A673 (cell line): ENCODE results near the gene JRKL. TPM values are rescaled to one million over a fixed set of nuclear protein-coding genes. Genes with fewer than 3 reads are reported as not detected.
"Not testable (repeated sequence)": the region's sequence is repeated elsewhere in the genome, so short reads cannot be mapped to it uniquely, and the experiment has no call there.

ENCODE experiments used
- BruUV-seq: library from RNA; stranded (reverse); fragments of 400-500 nt; replicated peaks from 2 replicates; lab custom pipeline; 2021; lab: Mats Ljungman, UMichigan
- CTCF ChIA-PET: fragments of 300-600 bp; sonication (Branson Sonifier 250); formaldehyde crosslinking; loops from one replicate; lab custom pipeline; 2022; ENCODE audit warnings: antibody characterized with exemption; lab: Charles Lee
- POLR2A ChIA-PET: fragments of 300-600 bp; sonication (Branson Sonifier 250); formaldehyde crosslinking; loops from one replicate; lab custom pipeline; 2022; ENCODE audit warnings: antibody characterized with exemption; ENCODE audit not compliant: low non-redundant PET; lab: Charles Lee
- DNase-seq: peaks from one replicate; pipeline ENCODE4 v3.0.0-alpha.2; 2015; ENCODE audit warnings: low spot score
- H3K27ac ChIP-seq: fragments of 200-600 bp; sonication (generic); 2 replicates; pipeline ENCODE4 v1.5.1; 2016; ENCODE audit warnings: mixed run types, low read depth, mild to moderate bottlenecking, mixed read lengths, antibody characterized with exemption, low read length; ENCODE audit not compliant: poor library complexity, severe bottlenecking
- H3K27me3 ChIP-seq: fragments of 200-600 bp; sonication (generic); replicated peaks from 2 replicates; pipeline ENCODE4 v1.6.1; 2017; ENCODE audit warnings: mixed run types, low read depth, mild to moderate bottlenecking, mixed read lengths, antibody characterized with exemption, low read length; ENCODE audit not compliant: insufficient read depth, poor library complexity
- H3K36me3 ChIP-seq: fragments of 200-600 bp; sonication (generic); 2 replicates; pipeline ENCODE4 v1.6.1; 2016; ENCODE audit warnings: mixed run types, mild to moderate bottlenecking, mixed read lengths, antibody characterized with exemption, low read length; ENCODE audit not compliant: insufficient read depth, poor library complexity, severe bottlenecking
- H3K4me1 ChIP-seq: fragments of 200-600 bp; sonication (generic); 2 replicates; pipeline ENCODE4 v1.6.1; 2017; ENCODE audit warnings: mixed run types, mild to moderate bottlenecking, mixed read lengths, antibody characterized with exemption, low read length; ENCODE audit not compliant: insufficient read depth, poor library complexity, severe bottlenecking
- H3K4me3 ChIP-seq: fragments of 200-600 bp; sonication (generic); 2 replicates; pipeline ENCODE4 v1.5.1; 2016; ENCODE audit warnings: low read depth, mixed run types, mild to moderate bottlenecking, mixed read lengths, low read length; ENCODE audit not compliant: poor library complexity, severe bottlenecking
- H3K9me3 ChIP-seq: fragments of 200-600 bp; sonication (generic); 2 replicates; pipeline ENCODE4 v1.6.1; 2016; ENCODE audit warnings: mixed run types, low read depth, mild to moderate bottlenecking, mixed read lengths, antibody characterized with exemption, low read length; ENCODE audit not compliant: poor library complexity, severe bottlenecking
- CTCF ChIP-seq: fragments of 300-800, 200-600 bp; sonication (generic); conservative IDR thresholded peaks from 2 replicates; pipeline ENCODE4 v1.5.1; 2017; ENCODE audit warnings: low read depth, mild to moderate bottlenecking, antibody characterized with exemption, low read length, moderate library complexity, mixed read lengths
- EZH2 ChIP-seq: fragments of 200-600 bp; sonication (generic); IDR thresholded peaks from 2 replicates; pipeline ENCODE4 v1.6.1; 2017; ENCODE audit warnings: borderline replicate concordance, low read depth, mild to moderate bottlenecking, mixed read lengths, antibody characterized with exemption, low read length; ENCODE audit not compliant: poor library complexity, severe bottlenecking
- intact Hi-C: fragments of 100-400 bp; cut with micrococcal nuclease; formaldehyde crosslinking; loops from one replicate; pipeline ENCODE4 v1.10.0; 2022; ENCODE audit not compliant: unreplicated experiment
- microRNA-seq: library from miRNA; unstranded; fragments of <30 nt; microRNA quantifications from one replicate; pipeline ENCODE4 v1.2.0, GENCODE V29; 2021
- total RNA-seq: library from RNA; stranded (reverse); gene quantifications from 2 replicates; pipeline ENCODE4 v1.2.3, GENCODE V29; 2021

JRKL gene
- total RNA-seq, 1 experiment from 2014 or later, result 11.0 TPM

DNA sequence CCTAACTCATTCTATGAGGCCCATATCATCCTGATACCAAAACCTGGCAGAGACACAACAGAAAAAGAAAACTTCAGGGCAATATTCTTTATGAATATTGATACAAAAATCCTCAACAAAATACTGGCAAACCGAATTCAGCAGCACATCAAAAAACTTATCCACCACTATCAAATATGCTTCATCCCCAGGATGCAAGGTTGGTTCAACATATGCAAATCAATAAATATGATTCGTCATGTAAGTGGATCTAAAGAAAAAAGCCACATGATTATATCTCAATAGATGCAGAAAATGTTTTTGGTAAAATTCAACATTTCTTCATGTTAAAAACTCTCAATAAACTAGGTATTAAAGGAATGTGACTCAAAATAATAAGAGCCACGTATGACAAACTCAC lies 40.9 kb downstream of the JRKL start:
- H3K36me3 ChIP-seq, result no peaks in the 10 kb centered on the region
- no peak overlapping the region for H3K4me3 ChIP-seq
- CTCF ChIA-PET, result no interaction called here
- no peaks in the 10 kb centered on the region for H3K4me1 ChIP-seq
- POLR2A ChIA-PET, result no interaction called here
- no peaks in the 10 kb centered on the region for H3K9me3 ChIP-seq
- TF ChIP-seq EZH2, result no peak
- no peak for TF ChIP-seq CTCF
- intact Hi-C loops, result no loop called here
- H3K27me3 ChIP-seq, result no peaks in the 10 kb centered on the region
- H3K27ac ChIP-seq, result no peak overlapping the region
- DNase-seq, result no peak
- no TSS peak for BruUV-seq

DNA sequence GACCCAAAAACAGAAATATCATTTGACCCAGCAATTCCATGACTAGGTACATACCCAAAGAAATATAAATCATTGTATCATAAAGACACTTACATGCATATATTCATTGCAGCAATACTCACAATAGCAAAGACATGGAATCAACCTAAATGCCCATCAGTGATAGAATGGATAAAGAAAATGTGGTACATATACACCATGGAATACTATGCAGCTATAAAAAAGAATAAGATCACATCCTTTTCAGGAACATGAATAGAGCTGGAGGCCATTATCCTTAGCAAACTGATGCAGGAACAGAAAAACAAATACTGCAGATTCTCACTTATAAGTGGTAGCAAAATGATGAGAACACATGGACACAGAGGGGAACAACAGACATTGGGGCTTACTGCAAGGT lies 42.8 kb downstream of the JRKL start:
- H3K4me1 ChIP-seq, H3K4me3 ChIP-seq, intact Hi-C loops, POLR2A ChIA-PET, DNase-seq, CTCF ChIA-PET, H3K27me3 ChIP-seq, BruUV-seq, H3K9me3 ChIP-seq, H3K27ac ChIP-seq, H3K36me3 ChIP-seq: not testable (repeated sequence)

Small RNAs within 50 kb of the gene (microRNA-seq; reads per million reads assigned to microRNA genes)
- gene MIR1260B, result not detected

Other genes with a start within 250 kb of the JRKL start
- 6.4 and 7.9 TPM in 2 replicates for gene MAML2, start 46.8 kb upstream of the JRKL start, total RNA-seq
- 30.5 and 33.1 TPM in 2 replicates for gene CCDC82, start 101 bp upstream of the JRKL start, total RNA-seq